CD4-positive, CD25-positive, alpha-beta regulatory T cell (primary cell): ENCODE results near the gene HCFC1. TPM values are rescaled to one million over a fixed set of nuclear protein-coding genes. Genes with fewer than 3 reads are reported as not detected.

Experiments used
- ATAC-seq, 2 donors: fragments of 150-1000 bp; cut with Tn5 transposase; one replicate each; pipeline ENCODE4 v1.10.0; 2021; ENCODE audit warnings: low read depth in 2 of 2, moderate number of reproducible peaks in 2 of 2, moderate library complexity in 1 of 2
- DNase-seq, 3 donors: peaks; one replicate each; pipeline versions ENCODE4 v3.0.0 to v3.0.0-alpha.2; 2012 to 2022; ENCODE audit warnings: mixed read lengths in 1 of 3
- H3K27ac ChIP-seq: one replicate; pipeline ENCODE4 v1.7.0; 2013; ENCODE audit warnings: mild to moderate bottlenecking, low read length; ENCODE audit not compliant: insufficient read depth, poor library complexity, severe bottlenecking
- H3K27me3 ChIP-seq: one replicate; pipeline ENCODE4 v1.7.0; 2013; ENCODE audit warnings: low read length; ENCODE audit not compliant: control insufficient read depth, insufficient read depth
- H3K36me3 ChIP-seq: one replicate; pipeline ENCODE4 v1.7.0; 2013; ENCODE audit warnings: mild to moderate bottlenecking, low read length, moderate library complexity; ENCODE audit not compliant: control insufficient read depth, insufficient read depth
- H3K4me1 ChIP-seq: 2 replicates; pipeline ENCODE4 v1.7.0; 2013; ENCODE audit warnings: mild to moderate bottlenecking, low read length; ENCODE audit not compliant: insufficient read depth, control insufficient read depth, poor library complexity, severe bottlenecking
- H3K4me3 ChIP-seq: one replicate; pipeline ENCODE4 v1.7.0; 2013; ENCODE audit warnings: low read depth, mild to moderate bottlenecking, low read length, moderate library complexity
- H3K9me3 ChIP-seq, 2 experiments: 1 replicate in 1 of 2; 2 replicates in 1 of 2; pipeline ENCODE4 v1.7.0; 2013; ENCODE audit warnings: low read length in 2 of 2, mild to moderate bottlenecking in 1 of 2, moderate library complexity in 1 of 2; ENCODE audit not compliant: control insufficient read depth in 2 of 2
- H3K27ac Mint-ChIP-seq, 3 donors: one replicate each; pipeline ENCODE4 v1.8.0; 2020 to 2022; ENCODE audit warnings: mild to moderate bottlenecking in 3 of 3, mixed read lengths in 3 of 3, moderate library complexity in 2 of 3
- H3K27me3 Mint-ChIP-seq: one replicate; pipeline ENCODE4 v1.8.0; 2022; ENCODE audit warnings: mild to moderate bottlenecking, mixed read lengths
- H3K36me3 Mint-ChIP-seq: one replicate; pipeline ENCODE4 v1.8.0; 2020; ENCODE audit warnings: mixed read lengths
- H3K4me1 Mint-ChIP-seq, 4 donors: one replicate each; pipeline ENCODE4 v1.8.0; 2020 to 2022; ENCODE audit warnings: mixed read lengths in 4 of 4, mild to moderate bottlenecking in 1 of 4
- H3K4me3 Mint-ChIP-seq, 4 donors: one replicate each; pipeline ENCODE4 v1.8.0; 2020 to 2022; ENCODE audit warnings: mild to moderate bottlenecking in 4 of 4, mixed read lengths in 4 of 4, moderate library complexity in 3 of 4
- H3K9me3 Mint-ChIP-seq, 7 donors: one replicate each; pipeline ENCODE4 v1.8.0; 2020 to 2022; ENCODE audit warnings: mixed read lengths in 7 of 7, mild to moderate bottlenecking in 3 of 7, moderate library complexity in 2 of 7
- polyA plus RNA-seq, 4 donors: library from polyadenylated mRNA; unstranded; fragments of 300-500 nt; fragmentation: Illumina TruSeq; gene quantifications; one replicate each; pipeline ENCODE4 v1.2.3, GENCODE V29; 2021
- total RNA-seq: library from RNA; stranded (reverse); gene quantifications from one replicate; pipeline ENCODE4 v1.2.3, GENCODE V29; 2022

The HCFC1 gene
- total and polyA plus RNA-seq, 5 donors from 2014 or later, result 3.0 to 71.6 (median 3.8) TPM

GRCh38 chrX:153957224-153957623 is 14.4 kb downstream of the HCFC1 start:
- no peak overlapping the region for H3K27ac Mint-ChIP-seq
- ATAC-seq, result no peak
- H3K4me1 ChIP-seq, result peaks cover 6% of the 10 kb centered on the region
- DNase-seq, result no peak
- no peaks in the 10 kb centered on the region for H3K27me3 ChIP-seq
- no peak overlapping the region for H3K4me3 Mint-ChIP-seq
- no peaks in the 10 kb centered on the region for H3K27me3 Mint-ChIP-seq
- peaks cover 0 to 8% (median 2%) of the 10 kb centered on the region in 4 donors for H3K4me1 Mint-ChIP-seq
- H3K36me3 Mint-ChIP-seq, result peaks cover 19% of the 10 kb centered on the region
- H3K9me3 Mint-ChIP-seq, result peaks cover 0 to 2% (median 0%) of the 10 kb centered on the region in 7 donors
- H3K9me3 ChIP-seq, result no peaks in the 10 kb centered on the region
- H3K4me3 ChIP-seq, result no peak overlapping the region
- peaks cover 62% of the 10 kb centered on the region for H3K36me3 ChIP-seq
- H3K27ac ChIP-seq, result no peak overlapping the region

GRCh38 chrX:153956044-153956907 is 15.3 kb downstream of the HCFC1 start:
- Histone ChIP-seq H3K9me3 (no peaks in the 10 kb centered on the region), H3K27me3 (no peaks in the 10 kb centered on the region), H3K36me3 (peaks cover 53% of the 10 kb centered on the region), H3K4me1 (peaks cover 6% of the 10 kb centered on the region), H3K27ac (no peak overlapping the region), H3K4me3 (no peak overlapping the region)
- ATAC-seq, result no peak
- no peak overlapping the region for H3K27ac Mint-ChIP-seq
- H3K4me3 Mint-ChIP-seq, result no peak overlapping the region
- no peaks in the 10 kb centered on the region for H3K27me3 Mint-ChIP-seq
- DNase-seq, result no peak
- H3K36me3 Mint-ChIP-seq, result peaks cover 21% of the 10 kb centered on the region
- peaks cover 0 to 8% (median 2%) of the 10 kb centered on the region in 4 donors for H3K4me1 Mint-ChIP-seq
- peaks cover 0 to 2% (median 0%) of the 10 kb centered on the region in 7 donors for H3K9me3 Mint-ChIP-seq

- Histone ChIP-seq H3K27ac (no peak overlapping the region), H3K9me3 (no peaks in the 10 kb centered on the region), H3K27me3 (no peaks in the 10 kb centered on the region), H3K4me1 (peaks cover 6% of the 10 kb centered on the region), H3K36me3 (peaks cover 54% of the 10 kb centered on the region), H3K4me3 (no peak overlapping the region)
- H3K36me3 Mint-ChIP-seq, result peaks cover 19% of the 10 kb centered on the region
- H3K4me1 Mint-ChIP-seq, result peaks cover 0 to 8% (median 2%) of the 10 kb centered on the region in 4 donors
- ATAC-seq (no peak), DNase-seq (no peak)
- H3K4me3 Mint-ChIP-seq, result no peak overlapping the region
- H3K27me3 Mint-ChIP-seq, result no peaks in the 10 kb centered on the region
- peaks cover 0 to 2% (median 0%) of the 10 kb centered on the region in 7 donors for H3K9me3 Mint-ChIP-seq
- H3K27ac Mint-ChIP-seq, result peak overlapping the region in 2 of 3 donors; percentile 48 to 51
Observed at GRCh38 chrX:153955228-153955732, 16.3 kb downstream of the HCFC1 start.

- Histone ChIP-seq H3K27ac (no peak overlapping the region), H3K4me1 (peaks cover 6% of the 10 kb centered on the region), H3K4me3 (no peak overlapping the region), H3K27me3 (no peaks in the 10 kb centered on the region), H3K9me3 (no peaks in the 10 kb centered on the region), H3K36me3 (peaks cover 54% of the 10 kb centered on the region)
- DNase-seq, result no peak
- no peak for ATAC-seq
- H3K27me3 Mint-ChIP-seq, result no peaks in the 10 kb centered on the region
- H3K4me3 Mint-ChIP-seq, result no peak overlapping the region
- H3K27ac Mint-ChIP-seq, result peak overlapping the region in 1 of 3 donors; percentile 51
- peaks cover 0 to 2% (median 0%) of the 10 kb centered on the region in 7 donors for H3K9me3 Mint-ChIP-seq
- peaks cover 20% of the 10 kb centered on the region for H3K36me3 Mint-ChIP-seq
- peaks cover 0 to 8% (median 2%) of the 10 kb centered on the region in 4 donors for H3K4me1 Mint-ChIP-seq
Observed at GRCh38 chrX:153954558-153955227, 16.9 kb downstream of the HCFC1 start.

- DNase-seq, result no peak
- Histone ChIP-seq H3K4me1 (peaks cover 6% of the 10 kb centered on the region), H3K27ac (peak overlapping the region; percentile 57), H3K9me3 (no peaks in the 10 kb centered on the region), H3K27me3 (no peaks in the 10 kb centered on the region), H3K4me3 (no peak overlapping the region), H3K36me3 (peaks cover 53% of the 10 kb centered on the region)
- peaks cover 20% of the 10 kb centered on the region for H3K36me3 Mint-ChIP-seq
- peak overlapping the region in 1 of 4 donors; percentile 43 for H3K4me3 Mint-ChIP-seq
- ATAC-seq, result no peak
- no peaks in the 10 kb centered on the region for H3K27me3 Mint-ChIP-seq
- H3K27ac Mint-ChIP-seq, result no peak overlapping the region
- H3K9me3 Mint-ChIP-seq, result peaks cover 0 to 2% (median 0%) of the 10 kb centered on the region in 7 donors
- H3K4me1 Mint-ChIP-seq, result peaks cover 0 to 8% (median 2%) of the 10 kb centered on the region in 4 donors
Observed at GRCh38 chrX:153953892-153954557, 17.6 kb downstream of the HCFC1 start.

GRCh38 chrX:153953342-153953830 is 18.2 kb downstream of the HCFC1 start:
- peak; percentile 66 to 77 (median 72) for DNase-seq
- Mint-ChIP-seq H3K27me3 (no peaks in the 10 kb centered on the region), H3K9me3 (peaks cover 0 to 2% (median 0%) of the 10 kb centered on the region in 7 donors), H3K4me1 (peaks cover 0 to 8% (median 2%) of the 10 kb centered on the region in 4 donors), H3K4me3 (no peak overlapping the region), H3K36me3 (peaks cover 23% of the 10 kb centered on the region), H3K27ac (peak overlapping the region in 1 of 3 donors; percentile 74)
- Histone ChIP-seq H3K4me3 (no peak overlapping the region), H3K27ac (peak overlapping the region; percentile 57), H3K36me3 (peaks cover 51% of the 10 kb centered on the region), H3K9me3 (no peaks in the 10 kb centered on the region), H3K4me1 (peaks cover 6% of the 10 kb centered on the region), H3K27me3 (no peaks in the 10 kb centered on the region)
- ATAC-seq, result peak; percentile 71 to 78

- Histone ChIP-seq H3K36me3 (peaks cover 42% of the 10 kb centered on the region), H3K4me3 (no peak overlapping the region), H3K27me3 (no peaks in the 10 kb centered on the region), H3K4me1 (peaks cover 7% of the 10 kb centered on the region), H3K9me3 (no peaks in the 10 kb centered on the region), H3K27ac (peak overlapping the region; percentile 25)
- ATAC-seq (no peak), DNase-seq (no peak)
- H3K4me3 Mint-ChIP-seq, result no peak overlapping the region
- H3K4me1 Mint-ChIP-seq, result peaks cover under 1 to 9% (median 4%) of the 10 kb centered on the region in 4 donors
- H3K27ac Mint-ChIP-seq, result peak overlapping the region in 1 of 3 donors; percentile 26
- H3K27me3 Mint-ChIP-seq, result no peaks in the 10 kb centered on the region
- H3K9me3 Mint-ChIP-seq, result peaks cover 0 to 2% (median 0%) of the 10 kb centered on the region in 7 donors
- H3K36me3 Mint-ChIP-seq, result peaks cover 24% of the 10 kb centered on the region
Observed at GRCh38 chrX:153952373-153953026, 19.1 kb downstream of the HCFC1 start.
